Endothelial cell of umbilical vein (primary cell): ENCODE results near the gene PAGE2B.

Experiments used
- EZH2 ChIP-seq: IDR thresholded peaks from 2 replicates; pipeline ENCODE4 v1.6.1; 2012; ENCODE audit warnings: borderline replicate concordance, low read depth, mild to moderate bottlenecking, moderate library complexity, low read length, inconsistent platforms; ENCODE audit not compliant: severe bottlenecking
- FOS ChIP-seq: IDR thresholded peaks from 2 replicates; pipeline ENCODE4 v1.6.1; 2011; ENCODE audit warnings: mild to moderate bottlenecking, low read length, moderate library complexity, borderline replicate concordance; ENCODE audit not compliant: insufficient read depth
- MYC ChIP-seq: IDR thresholded peaks from one replicate; pipeline ENCODE4 v1.6.1; 2011; ENCODE audit warnings: mild to moderate bottlenecking, low read depth, low read length
- POLR2A ChIP-seq: IDR thresholded peaks from 2 replicates; pipeline ENCODE4 v1.6.1; 2012; ENCODE audit warnings: low read depth, mild to moderate bottlenecking, control low read depth, low read length
- POLR2AphosphoS5 ChIP-seq: IDR thresholded peaks from 2 replicates; pipeline ENCODE4 v1.6.1; 2012; ENCODE audit warnings: low read depth, mild to moderate bottlenecking, control low read depth, low read length, moderate library complexity; ENCODE audit not compliant: insufficient read depth
- TF ChIP-seq, protein P1 (sequence below), 2 donors: IDR thresholded peaks; 1 replicate in 1 of 2; 2 replicates in 1 of 2; pipeline ENCODE4 v1.5.1; 2011; ENCODE audit warnings: low read length in 2 of 2, mild to moderate bottlenecking in 2 of 2, moderate library complexity in 2 of 2, control low read depth in 1 of 2, inconsistent platforms in 1 of 2, low read depth in 1 of 2; ENCODE audit not compliant: insufficient read depth in 1 of 2; ENCODE audit errors: extremely low read depth in 1 of 2
- TF ChIP-seq, protein P2 (sequence below): IDR thresholded peaks from 2 replicates; pipeline ENCODE4 v1.6.1; 2011; ENCODE audit not compliant: insufficient read depth, insufficient read length

DNA sequence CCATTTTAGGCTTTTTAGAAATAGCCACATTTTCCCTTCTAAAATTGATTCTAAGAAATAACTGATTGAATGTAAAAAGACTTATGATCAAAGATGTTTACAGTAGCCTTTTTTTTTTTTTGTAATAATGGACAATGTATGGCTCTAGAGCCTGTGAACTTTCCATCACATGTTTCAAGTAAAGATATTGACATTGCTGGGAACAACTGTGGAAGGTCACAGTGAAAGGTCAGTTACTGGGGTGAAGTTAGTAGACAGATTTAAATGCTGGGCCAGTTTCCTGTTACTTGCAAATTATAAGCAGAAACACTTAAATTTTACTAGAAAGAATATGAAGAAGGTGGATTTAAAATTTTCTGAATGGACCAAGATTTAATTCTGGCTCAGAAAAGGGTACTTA lies 32.4 kb downstream of the PAGE2B start:
- TF ChIP-seq, protein P1, sequence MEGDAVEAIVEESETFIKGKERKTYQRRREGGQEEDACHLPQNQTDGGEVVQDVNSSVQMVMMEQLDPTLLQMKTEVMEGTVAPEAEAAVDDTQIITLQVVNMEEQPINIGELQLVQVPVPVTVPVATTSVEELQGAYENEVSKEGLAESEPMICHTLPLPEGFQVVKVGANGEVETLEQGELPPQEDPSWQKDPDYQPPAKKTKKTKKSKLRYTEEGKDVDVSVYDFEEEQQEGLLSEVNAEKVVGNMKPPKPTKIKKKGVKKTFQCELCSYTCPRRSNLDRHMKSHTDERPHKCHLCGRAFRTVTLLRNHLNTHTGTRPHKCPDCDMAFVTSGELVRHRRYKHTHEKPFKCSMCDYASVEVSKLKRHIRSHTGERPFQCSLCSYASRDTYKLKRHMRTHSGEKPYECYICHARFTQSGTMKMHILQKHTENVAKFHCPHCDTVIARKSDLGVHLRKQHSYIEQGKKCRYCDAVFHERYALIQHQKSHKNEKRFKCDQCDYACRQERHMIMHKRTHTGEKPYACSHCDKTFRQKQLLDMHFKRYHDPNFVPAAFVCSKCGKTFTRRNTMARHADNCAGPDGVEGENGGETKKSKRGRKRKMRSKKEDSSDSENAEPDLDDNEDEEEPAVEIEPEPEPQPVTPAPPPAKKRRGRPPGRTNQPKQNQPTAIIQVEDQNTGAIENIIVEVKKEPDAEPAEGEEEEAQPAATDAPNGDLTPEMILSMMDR (IDR thresholded peaks at IDR 0.05; ENCODE audit: extremely low read depth in 1 of 2, insufficient read depth in 1 of 2, low read depth in 1 of 2, low read length in 2 of 2): no peak
- TF ChIP-seq EZH2 (no peak), MYC (no peak), POLR2AphosphoS5 (no peak), POLR2A (no peak), FOS (no peak)
- TF ChIP-seq, protein P2, sequence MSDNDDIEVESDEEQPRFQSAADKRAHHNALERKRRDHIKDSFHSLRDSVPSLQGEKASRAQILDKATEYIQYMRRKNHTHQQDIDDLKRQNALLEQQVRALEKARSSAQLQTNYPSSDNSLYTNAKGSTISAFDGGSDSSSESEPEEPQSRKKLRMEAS: no peak
